Measurements from ENCODE around the gene TRAF4. TPM values are rescaled to one million over a fixed set of nuclear protein-coding genes. Genes with fewer than 3 reads are reported as not detected.

The TRAF4 gene
- total and polyA plus RNA-seq, 10 of the 15 experiments (the other 5 are each of a cell fraction or from before 2014, with no cell fraction given), result 3.7 to 197 (median 66.4) TPM

DNA sequence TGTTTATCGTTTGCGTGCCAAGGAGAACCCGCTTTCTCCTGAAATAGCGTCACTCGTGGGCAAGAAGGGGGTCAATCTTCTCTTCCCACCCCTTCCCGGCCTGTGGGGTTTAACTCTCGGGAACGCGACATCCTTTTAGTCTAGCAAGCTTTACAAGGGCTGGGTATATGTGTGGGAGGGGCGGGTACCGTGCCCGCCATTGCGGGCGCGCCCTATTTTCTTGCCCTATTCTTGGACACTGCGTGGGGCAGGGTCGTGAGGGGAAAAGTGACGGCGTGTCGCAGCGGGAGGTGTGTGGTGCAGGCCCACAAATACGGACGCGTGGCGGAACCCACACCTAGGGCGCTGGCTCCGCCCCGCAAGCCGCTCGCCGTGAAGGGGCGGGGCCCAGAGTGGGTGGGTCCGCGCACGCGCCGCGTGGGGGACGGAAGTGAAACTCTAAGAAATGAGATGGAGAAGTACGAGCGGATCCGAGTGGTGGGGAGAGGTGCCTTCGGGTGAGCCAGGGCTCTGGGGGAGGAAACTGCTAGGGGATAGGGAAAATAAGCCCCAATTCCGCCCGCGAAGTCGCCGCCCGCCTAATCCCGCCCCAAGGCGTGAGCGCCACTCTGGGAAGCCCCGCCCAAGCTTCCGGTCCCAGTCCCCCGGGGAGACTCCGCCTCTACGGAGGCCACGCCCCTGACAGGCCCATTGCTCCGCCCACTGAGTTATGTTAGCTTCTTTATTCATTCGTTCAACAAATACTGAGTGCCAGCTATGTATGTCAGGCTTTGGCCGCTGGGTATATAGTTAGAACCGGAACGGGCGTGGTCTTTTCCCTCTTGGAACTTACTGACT, 15.2 kb upstream of the TRAF4 start, which contains the start of gene NEK8 (continued):
- TF ChIP-seq, protein P1, sequence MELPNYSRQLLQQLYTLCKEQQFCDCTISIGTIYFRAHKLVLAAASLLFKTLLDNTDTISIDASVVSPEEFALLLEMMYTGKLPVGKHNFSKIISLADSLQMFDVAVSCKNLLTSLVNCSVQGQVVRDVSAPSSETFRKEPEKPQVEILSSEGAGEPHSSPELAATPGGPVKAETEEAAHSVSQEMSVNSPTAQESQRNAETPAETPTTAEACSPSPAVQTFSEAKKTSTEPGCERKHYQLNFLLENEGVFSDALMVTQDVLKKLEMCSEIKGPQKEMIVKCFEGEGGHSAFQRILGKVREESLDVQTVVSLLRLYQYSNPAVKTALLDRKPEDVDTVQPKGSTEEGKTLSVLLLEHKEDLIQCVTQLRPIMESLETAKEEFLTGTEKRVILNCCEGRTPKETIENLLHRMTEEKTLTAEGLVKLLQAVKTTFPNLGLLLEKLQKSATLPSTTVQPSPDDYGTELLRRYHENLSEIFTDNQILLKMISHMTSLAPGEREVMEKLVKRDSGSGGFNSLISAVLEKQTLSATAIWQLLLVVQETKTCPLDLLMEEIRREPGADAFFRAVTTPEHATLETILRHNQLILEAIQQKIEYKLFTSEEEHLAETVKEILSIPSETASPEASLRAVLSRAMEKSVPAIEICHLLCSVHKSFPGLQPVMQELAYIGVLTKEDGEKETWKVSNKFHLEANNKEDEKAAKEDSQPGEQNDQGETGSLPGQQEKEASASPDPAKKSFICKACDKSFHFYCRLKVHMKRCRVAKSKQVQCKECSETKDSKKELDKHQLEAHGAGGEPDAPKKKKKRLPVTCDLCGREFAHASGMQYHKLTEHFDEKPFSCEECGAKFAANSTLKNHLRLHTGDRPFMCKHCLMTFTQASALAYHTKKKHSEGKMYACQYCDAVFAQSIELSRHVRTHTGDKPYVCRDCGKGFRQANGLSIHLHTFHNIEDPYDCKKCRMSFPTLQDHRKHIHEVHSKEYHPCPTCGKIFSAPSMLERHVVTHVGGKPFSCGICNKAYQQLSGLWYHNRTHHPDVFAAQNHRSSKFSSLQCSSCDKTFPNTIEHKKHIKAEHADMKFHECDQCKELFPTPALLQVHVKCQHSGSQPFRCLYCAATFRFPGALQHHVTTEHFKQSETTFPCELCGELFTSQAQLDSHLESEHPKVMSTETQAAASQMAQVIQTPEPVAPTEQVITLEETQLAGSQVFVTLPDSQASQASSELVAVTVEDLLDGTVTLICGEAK (IDR thresholded peaks at IDR 0.05; ENCODE audit: borderline replicate concordance), result peak; percentile 39; the same call in 1 of the 2 replicates
- TF ChIP-seq YBX1 (IDR thresholded peaks at IDR 0.05) (no peak), JUND (IDR thresholded peaks at IDR 0.05; ENCODE audit: low read depth, low read length) (no peak), DPF2 (IDR thresholded peaks at IDR 0.05) (peak; percentile 83; the same call in 1 of the 2 replicates), SREBF1 (IDR thresholded peaks at IDR 0.05; ENCODE audit: low read length) (0 out of 2 replicates have a peak, but pooled peaks have one; percentile 10), ZBED1 (IDR thresholded peaks at IDR 0.05; ENCODE audit: borderline replicate concordance) (no peak; the same call in 1 of the 2 replicates), MEF2A (IDR thresholded peaks at IDR 0.05; ENCODE audit: insufficient read depth, low read depth, low read length) (peak; percentile 30; the same call in 1 of the 2 replicates), CHD4 (IDR thresholded peaks at IDR 0.05) (no peak), POU2F2 (IDR thresholded peaks at IDR 0.05; ENCODE audit: borderline replicate concordance, low read depth, low read length) (peak; percentile 49; the same call in 2 of the 3 replicates), CBFB (IDR thresholded peaks at IDR 0.05; ENCODE audit: low read depth) (peak; percentile 22), ZNF24 (IDR thresholded peaks at IDR 0.05) (no peak; the same call in 1 of the 2 replicates), ETV6 (conservative IDR thresholded peaks at IDR 0.05 in 1 of 2, IDR thresholded peaks at IDR 0.05 in 1 of 2; ENCODE audit: borderline replicate concordance in 1 of 2, low read depth in 1 of 2) (0 out of 4 replicates have a peak, but pooled peaks of 1 of the 2 experiments have one; percentile 4), TAF1 (IDR thresholded peaks at IDR 0.05; ENCODE audit: borderline replicate concordance, low read depth, low read length) (peak; percentile 44; the same call in 1 of the 2 replicates), HDAC2 (IDR thresholded peaks at IDR 0.05) (no peak), LARP7 (IDR thresholded peaks at IDR 0.05) (0 out of 2 replicates have a peak, but pooled peaks have one; percentile 11), TCF7 (IDR thresholded peaks at IDR 0.05; ENCODE audit: borderline replicate concordance) (peak; percentile 40; the same call in 1 of the 2 replicates), HCFC1 (IDR thresholded peaks at IDR 0.05; ENCODE audit: low read length) (no peak; the same call in 1 of the 2 replicates), NBN (IDR thresholded peaks at IDR 0.05) (peak; percentile 80)
- TF ChIP-seq, protein P2, sequence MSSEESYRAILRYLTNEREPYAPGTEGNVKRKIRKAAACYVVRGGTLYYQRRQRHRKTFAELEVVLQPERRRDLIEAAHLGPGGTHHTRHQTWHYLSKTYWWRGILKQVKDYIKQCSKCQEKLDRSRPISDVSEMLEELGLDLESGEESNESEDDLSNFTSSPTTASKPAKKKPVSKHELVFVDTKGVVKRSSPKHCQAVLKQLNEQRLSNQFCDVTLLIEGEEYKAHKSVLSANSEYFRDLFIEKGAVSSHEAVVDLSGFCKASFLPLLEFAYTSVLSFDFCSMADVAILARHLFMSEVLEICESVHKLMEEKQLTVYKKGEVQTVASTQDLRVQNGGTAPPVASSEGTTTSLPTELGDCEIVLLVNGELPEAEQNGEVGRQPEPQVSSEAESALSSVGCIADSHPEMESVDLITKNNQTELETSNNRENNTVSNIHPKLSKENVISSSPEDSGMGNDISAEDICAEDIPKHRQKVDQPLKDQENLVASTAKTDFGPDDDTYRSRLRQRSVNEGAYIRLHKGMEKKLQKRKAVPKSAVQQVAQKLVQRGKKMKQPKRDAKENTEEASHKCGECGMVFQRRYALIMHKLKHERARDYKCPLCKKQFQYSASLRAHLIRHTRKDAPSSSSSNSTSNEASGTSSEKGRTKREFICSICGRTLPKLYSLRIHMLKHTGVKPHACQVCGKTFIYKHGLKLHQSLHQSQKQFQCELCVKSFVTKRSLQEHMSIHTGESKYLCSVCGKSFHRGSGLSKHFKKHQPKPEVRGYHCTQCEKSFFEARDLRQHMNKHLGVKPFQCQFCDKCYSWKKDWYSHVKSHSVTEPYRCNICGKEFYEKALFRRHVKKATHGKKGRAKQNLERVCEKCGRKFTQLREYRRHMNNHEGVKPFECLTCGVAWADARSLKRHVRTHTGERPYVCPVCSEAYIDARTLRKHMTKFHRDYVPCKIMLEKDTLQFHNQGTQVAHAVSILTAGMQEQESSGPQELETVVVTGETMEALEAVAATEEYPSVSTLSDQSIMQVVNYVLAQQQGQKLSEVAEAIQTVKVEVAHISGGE (CRISPR knock-in tag; IDR thresholded peaks at IDR 0.05), result no peak
- TF ChIP-seq, protein P3, sequence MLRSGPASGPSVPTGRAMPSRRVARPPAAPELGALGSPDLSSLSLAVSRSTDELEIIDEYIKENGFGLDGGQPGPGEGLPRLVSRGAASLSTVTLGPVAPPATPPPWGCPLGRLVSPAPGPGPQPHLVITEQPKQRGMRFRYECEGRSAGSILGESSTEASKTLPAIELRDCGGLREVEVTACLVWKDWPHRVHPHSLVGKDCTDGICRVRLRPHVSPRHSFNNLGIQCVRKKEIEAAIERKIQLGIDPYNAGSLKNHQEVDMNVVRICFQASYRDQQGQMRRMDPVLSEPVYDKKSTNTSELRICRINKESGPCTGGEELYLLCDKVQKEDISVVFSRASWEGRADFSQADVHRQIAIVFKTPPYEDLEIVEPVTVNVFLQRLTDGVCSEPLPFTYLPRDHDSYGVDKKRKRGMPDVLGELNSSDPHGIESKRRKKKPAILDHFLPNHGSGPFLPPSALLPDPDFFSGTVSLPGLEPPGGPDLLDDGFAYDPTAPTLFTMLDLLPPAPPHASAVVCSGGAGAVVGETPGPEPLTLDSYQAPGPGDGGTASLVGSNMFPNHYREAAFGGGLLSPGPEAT (IDR thresholded peaks at IDR 0.05; ENCODE audit: low read depth), result peak; percentile 51; the same call in 1 of the 2 replicates
